Activated CD4-positive, alpha-beta T cell treated with anti-CD3 and anti-CD28 coated beads, Interleukin-2, amount 50 U/mL, for 1 hour (primary cell): ENCODE results near the gene SFMBT2.
"Not testable (repeated sequence)": the region's sequence is repeated elsewhere in the genome, so short reads cannot be mapped to it uniquely, and the experiment has no call there.

ENCODE experiments used
- DNase-seq: peaks from one replicate; pipeline ENCODE4 v3.0.0-alpha.2; 2020

Gene SFMBT2

DNA sequence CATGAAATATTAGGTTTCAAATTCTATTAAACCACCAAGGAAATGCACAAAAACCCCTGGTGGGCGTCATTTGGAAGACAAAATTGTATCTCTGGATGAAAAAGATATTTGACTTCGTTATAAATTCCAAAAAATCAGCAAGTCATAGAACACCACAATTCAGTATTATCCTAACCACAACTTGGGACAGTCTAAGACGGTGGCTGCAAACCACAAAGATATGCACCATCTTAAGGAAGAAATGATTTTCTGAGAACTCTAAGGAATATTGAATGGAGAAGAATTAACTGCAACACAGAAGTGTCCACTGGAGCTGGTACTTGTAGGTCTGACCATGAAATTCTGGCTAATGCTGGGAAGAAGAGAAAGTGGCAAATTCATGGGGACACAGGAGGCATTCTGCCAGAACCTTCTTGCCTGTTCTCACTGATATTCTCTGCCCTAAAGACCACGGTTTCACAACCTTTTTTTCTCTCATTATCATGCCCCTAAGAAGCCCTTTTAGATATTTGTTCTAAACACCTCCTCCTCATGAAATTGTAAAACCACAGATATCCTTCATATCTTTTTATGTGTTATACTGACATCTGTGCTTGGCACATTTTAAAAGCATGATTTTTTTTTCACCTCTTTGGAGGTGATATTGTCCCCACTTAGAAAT is 92.9 kb downstream of the SFMBT2 start:
- DNase-seq: no peak

DNA sequence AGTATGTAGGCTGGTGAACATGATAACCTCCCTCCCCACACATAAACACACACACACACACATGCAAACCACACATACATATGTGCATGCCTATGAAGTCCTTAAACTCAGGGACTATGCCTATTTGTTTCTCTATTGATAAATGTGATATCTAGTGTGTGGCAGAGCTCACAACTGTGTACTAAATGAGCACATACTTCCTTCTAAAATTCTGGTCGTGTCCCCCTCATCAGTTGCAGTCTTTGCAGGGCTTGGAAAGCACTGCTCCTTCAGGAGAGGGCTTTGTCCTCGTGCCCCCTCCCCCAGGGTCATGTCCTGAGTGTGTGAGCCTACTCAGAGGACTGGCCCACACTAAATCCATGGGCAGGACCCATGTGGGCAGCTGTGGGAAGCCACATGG is 94.0 kb downstream of the SFMBT2 start:
- DNase-seq: no peak

DNA sequence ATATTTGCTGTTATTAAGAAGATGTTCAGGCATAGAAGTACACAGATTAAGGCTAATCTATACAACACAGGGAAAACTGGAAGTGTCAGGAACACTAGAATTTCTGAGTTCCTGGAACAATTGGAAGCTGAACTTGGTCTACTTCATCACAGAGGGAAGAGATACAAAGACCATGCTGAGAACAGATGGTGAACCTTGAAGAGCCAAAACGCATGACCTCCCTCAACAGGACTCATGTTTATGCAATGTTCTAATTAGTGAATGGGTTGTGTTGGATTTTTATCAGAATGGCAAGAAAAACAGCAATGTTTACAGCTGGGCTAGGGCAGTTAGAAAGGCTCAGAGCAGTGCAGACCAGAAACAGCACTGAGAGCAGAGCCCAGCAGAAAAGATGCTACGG is 94.9 kb downstream of the SFMBT2 start:
- DNase-seq: no peak

DNA sequence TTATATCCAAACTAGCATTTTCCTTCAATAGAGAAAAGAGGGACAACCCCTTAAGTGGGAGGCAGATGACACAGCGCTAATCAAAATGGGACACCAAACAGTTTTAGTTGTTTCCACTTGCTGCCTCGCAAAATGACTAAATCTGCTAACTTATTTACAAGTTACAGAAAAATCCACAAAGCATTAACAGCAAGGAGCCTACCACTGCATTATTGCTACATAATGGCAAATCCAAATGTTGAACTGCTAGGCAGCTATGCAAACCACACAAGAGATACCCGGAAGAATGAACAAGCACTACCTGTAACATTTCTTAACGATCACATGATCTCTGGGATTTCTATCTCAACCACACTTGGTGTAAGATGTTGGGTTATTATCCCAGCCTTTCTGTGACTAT is 96.7 kb downstream of the SFMBT2 start:
- no peak for DNase-seq

DNA sequence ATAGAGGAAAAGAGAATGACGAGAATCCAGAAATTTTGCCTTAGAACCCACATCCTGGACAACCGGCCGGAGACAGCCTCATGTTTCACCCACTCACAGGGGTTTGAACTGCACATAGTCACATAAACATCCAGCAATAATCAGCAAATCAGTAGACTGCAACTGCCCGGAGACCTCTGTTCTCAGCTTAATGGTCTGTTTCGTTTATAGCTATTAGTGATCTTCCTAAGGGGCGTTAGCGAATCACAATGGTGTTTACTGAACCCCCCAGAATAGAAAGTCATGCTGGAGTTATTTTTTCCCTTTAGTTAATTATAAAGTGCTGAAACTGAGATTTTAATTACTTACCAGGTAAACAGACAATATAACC is 98.4 kb downstream of the SFMBT2 start:
- DNase-seq: no peak

DNA sequence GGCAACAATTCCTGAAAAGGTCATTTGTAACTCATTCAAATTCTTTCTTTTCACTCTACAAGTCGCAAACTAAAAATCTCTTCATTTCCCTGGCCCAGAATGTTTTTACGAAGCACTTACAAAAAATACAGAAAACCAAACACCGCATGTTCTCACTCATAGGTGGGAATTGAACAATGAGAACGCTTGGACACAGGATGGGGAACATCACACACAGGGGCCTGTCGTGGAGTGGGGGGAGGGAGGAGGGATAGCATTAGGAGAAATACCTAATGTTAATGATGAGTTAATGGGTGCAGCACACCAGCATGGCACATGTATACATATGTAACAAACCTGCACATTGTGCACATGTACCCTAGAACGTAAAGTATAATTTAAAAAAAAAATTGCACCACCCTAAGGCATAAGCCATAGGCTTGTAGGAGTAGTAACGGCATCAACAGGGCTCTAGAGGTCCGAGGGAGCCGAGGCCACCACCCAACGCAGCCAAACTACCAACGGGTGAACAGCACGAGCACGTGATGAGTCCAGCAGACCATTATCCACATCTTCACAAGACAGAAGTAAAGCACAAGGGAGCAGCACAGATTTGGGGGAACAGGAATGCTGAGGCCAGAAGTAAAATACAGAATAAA is 98.9 kb downstream of the SFMBT2 start:
- not testable (repeated sequence) for DNase-seq

DNA sequence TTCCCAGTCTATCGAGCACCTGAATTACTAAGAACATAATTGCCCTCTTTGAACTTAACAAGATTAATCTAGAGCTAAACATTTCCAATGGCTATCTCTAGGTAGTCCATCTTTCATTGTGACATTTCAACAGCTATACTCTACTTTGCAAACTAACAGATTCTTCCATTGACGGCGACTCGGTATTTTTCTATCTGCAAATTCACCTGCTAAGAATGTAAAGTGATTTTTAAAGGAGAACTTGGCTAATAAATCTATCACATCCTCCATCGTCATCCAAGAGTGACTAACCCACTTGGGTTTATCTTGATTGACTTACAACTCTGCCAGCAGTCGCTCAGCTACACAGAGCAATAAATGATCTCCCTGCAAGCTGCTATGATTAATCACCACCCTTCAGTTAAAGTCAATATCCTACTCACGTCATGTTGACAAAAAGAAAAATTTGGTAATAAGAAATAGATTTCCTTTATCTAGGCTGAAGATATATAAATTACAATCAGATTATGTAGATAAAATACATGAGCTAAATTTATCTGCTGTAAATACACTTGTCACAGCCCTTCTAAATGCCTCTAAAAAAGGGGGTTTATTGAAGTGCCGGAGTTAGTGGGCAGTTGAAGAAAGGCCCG is 99.5 kb downstream of the SFMBT2 start:
- DNase-seq: no peak

DNA sequence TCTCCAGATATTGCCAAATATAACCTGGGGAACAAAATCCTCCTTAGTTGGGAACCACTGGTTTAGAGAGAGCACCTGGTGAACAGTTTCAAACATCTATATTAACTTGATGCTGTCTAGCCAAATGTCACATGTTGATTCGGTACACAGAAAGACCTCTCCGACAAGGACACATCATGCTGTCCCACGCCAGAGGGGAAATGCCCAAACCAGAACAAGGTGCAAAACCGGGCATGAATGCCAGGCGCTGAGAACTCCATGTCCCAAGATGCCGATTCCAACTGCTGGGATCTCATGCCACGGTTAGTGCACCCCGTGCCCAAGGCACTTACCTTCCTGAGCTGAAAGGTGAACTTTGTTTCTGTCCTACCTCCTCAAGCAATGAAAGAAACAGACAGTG is 100.8 kb downstream of the SFMBT2 start:
- DNase-seq: no peak

DNA sequence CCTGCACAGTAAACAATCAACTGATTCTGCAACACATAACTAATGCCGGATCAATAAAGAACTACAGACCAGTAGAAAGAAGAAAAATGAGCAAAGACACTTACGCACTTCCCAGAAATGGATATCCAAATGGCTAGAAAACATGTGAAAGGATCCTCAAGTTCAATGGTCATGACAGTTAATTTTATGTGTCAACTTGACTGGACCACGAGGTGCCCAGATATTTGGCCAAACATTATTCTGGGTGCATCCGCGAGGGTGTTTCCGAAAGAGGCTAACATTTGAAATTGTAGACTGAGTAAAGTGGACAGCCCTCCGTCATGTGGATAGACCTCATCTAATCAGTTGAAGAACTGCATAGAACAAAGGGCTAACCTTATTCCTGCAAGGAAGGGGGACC is 102.0 kb downstream of the SFMBT2 start:
- DNase-seq: no peak

DNA sequence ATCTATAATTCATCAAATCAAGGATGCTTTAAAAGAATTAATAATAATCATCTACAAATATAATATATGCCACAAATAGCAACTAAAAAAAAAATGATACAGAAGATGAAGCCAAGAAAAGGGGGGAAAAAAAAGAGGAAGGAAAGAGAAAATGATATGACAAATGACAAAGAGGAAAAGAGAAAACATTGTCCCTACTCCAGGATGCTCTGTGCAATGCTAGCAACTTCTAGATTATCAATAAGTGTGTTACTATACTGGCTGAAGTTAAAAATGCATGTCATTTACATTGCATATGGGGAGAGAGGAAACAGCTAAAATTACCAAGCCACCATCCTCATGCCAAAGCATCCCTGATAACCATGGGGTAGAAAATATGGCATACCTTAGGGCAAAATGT is 104.2 kb downstream of the SFMBT2 start:
- DNase-seq: no peak

DNA sequence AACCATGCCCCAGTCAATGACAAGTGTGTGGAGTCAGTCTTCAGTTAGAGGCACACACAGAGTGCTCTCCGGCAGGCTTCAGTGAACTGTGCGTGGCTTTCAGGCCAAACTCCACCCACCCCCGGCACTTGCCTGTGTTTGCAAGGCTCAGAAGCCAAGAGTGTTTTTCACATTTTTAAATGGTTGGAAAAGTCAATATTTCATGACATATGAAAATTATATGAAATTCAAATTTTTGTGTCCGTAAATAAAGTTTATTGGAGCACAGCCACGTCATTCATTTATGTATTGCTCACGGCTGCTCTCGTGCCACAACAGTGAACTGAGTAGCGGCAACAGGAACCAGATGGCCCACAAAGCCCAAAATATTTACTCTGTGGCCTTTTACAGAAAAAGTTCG is 104.7 kb downstream of the SFMBT2 start:
- no peak for DNase-seq

DNA sequence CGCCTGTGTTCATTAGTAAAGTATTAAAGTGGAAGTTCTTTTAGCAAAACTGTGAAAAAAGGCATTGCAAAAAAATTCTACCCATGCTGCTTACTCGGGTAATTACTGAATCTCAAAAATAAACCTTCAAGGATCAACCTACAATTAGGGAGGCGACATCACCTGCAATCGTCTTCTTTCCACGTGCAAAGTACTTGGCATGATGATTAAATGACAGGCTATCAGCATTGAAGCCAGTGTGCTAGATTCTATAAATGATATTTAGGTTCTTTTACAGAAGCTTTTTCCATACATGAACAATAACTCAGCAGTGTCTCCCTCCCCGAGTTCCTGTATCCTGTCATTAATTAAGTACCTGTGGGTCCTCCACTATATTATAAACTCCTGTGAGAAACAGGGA is 105.8 kb downstream of the SFMBT2 start:
- no peak for DNase-seq

DNA sequence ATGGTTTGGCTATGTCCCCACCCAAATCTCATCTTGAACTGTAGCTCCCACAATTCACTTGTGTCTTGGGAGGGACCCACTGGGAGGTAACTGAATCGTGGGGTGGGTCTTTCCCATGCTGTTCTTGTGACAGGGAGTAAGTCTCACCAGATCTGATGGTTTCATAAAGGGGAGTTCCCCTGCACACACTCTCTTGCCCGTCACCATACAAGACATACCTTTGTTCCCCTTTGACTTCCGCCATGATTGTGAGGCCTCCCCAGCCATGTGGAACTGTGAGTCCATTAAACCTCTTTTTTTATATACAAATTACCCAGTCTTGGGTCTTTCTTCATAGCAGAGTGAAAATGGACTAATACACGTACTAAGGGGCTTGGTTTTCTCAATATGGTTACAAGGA is 106.7 kb downstream of the SFMBT2 start:
- DNase-seq: no peak

DNA sequence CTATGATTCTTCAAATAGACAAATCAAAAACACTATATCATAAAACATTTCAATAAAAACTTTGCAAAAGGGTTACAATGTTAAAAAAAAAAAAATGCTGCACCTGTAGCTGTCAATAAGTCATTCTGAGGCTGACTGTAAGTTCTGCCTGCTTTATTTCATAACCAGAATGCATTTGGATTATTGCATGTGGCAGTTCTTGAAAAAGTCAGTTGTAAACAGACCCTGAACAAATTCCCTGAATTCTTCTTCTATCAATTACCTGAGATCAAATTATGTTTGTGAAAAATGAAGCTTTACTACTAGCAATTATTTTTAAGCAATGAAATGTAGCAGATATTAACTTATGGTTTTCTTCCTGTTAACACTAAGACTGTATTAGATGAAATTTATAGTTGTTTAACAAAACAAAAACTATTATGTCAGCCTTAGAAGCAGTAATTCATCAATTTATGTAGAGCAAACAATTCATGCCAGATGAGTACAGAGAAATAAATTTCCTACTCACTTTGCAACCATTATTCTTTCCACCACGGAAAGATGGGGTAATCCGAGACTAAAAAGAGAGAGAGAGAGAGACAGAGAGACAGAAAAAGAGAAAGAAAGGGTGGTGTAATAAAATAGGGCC is 107.8 kb downstream of the SFMBT2 start:
- no peak for DNase-seq

DNA sequence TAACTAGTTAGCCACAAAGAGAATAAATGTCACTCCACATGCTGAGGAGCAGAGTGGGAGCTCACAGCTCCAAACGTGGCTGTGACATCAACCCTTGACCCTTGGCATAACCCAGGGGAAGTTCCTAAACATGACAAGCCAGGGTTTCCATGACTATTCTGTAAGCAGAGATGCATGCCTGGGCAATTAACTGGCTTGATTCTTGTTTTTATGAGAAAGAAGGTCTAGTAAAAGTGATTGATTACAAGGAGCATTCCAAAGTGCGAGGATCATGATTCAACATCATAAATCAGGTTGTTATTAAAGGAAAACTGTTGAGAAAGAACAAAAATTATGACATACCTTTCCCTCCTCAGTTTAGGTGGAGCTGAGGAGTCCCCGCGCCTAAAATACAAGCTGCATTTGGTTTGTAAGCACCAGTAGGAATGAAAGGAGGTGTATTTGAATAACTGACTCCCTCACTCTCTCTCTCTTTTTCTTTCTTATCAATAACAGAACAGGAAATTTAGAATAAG is 108.4 kb downstream of the SFMBT2 start:
- no peak for DNase-seq

DNA sequence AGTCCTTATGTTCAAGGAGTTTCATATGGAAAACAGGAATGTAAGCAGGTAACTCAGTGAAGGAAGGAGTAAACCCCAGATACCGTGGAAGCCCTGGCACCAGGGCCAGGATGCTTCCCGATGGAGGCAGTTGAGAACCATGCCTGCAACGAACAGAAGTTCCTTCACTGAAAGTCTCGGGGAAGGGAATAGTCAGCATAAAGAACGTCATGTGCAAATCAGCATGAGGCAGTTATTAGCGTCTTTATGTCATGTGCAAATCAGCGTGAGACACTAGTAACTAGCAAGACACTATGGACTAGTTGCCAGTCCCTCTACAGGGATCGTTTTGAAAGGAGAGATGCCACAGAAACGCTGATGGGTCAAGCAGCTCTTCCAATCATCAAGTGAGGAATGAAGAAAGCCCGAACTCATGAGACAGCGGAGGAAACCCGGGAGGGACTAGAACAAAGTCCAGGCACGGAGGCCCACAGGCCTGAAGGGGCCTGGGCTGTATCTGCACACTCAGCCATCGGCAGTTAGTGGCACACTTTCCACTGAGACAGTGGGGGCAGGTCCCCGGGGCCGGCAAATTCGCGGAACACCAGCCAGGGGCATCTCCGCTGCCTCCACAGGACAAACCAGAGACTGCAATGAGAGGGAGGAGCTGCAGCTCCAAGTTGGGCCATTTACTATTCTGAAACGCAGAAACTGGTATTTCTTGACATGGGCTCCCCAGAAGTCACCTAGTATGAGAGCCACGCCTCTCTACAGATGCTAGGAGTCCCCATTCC is 109.6 kb downstream of the SFMBT2 start:
- DNase-seq: no peak

DNA sequence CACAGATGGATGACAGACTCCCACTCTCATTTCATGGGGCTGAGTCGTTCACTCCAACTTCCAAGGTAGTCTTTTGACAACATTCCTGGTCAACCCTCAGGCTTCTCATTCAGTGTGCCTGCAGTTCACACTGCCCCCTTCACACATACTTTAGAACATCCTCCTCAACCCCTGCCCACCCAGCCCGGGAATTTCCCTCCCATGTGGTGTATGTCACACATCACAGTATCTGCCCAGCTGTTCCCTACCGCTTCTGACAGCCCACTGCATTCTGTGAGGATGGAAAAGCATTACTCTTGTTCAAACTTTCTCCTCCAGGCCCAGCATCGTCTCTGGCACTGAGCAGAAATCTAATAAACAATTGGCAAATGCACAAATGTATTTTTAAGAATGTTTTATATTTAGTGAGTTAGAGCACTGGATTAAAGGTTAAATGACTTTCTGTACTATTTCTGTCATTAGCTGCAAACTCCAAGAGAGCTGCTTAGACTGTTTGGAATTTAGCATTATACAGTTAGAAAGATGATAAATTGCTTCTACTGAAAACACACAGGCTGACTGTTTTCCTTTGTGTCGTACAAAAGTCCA is 110.4 kb downstream of the SFMBT2 start:
- no peak for DNase-seq

DNA sequence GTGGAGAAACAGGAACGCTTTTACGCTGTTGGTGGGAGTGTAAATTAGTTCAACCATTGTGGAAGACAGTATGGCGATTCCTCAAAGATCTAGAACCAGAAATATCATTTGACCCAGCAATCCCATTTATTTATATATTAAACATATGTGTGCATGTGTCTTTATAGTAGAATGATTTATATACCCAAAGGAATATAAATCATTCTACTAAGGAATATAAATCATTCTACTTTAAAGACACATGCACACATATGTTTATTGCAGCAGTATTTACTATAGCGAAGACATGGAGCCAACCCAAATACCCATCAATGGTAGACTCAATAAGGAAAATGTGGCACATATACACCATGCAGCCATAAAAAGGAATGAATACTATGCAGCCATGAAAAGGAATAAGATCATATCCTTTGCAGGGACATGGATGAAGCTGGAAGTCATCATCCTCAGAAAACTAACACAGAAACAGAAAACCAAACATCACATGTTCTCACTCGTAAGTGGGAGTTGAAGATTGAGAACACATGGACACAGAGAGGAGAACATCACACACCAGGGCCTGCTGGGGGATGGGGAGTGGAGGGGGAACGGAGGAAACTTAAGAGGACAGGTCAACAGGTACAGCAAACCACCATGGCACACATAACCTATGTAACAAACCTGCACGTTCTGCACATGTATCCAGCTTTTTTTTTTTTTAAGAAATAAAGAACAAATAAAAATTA is 111.1 kb downstream of the SFMBT2 start:
- not testable (repeated sequence) for DNase-seq

DNA sequence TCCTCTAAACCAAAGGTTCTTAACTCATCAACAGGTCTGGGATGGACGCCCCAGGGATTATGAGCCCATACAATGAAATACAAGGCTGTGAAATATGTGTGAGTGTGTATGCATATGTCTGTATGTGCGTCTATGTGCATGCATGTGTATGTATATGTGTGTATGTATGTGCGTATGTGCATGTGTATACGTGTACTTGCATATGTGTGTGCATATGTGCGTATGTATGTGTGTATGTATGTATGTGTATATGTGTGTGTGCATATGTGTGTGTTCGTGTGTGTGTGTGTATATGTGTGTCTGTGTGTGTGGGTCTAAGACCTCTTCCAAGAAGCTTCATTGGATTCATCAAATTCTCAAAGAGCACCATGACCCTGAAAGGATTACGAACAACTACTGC is 112.3 kb downstream of the SFMBT2 start:
- DNase-seq: no peak

DNA sequence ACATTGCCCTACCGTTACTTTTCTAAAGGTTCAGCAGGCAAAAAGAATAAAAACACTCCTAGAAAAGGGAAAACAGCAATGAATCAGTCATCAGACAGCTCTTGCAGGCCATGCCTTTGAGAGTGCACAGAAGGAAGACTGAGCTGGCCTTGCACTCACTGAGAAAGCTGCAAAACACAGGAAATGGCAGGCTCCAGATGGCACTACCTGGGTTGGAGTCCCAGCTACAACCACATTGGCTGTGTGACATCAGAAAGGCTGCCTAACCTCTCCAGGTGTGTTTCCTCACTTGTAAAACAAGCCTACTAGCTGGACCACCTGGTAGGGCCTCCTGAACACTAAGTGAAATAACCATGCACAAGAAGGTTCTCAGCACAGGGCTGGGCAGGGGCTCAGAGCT is 113.7 kb downstream of the SFMBT2 start:
- DNase-seq: no peak

DNA sequence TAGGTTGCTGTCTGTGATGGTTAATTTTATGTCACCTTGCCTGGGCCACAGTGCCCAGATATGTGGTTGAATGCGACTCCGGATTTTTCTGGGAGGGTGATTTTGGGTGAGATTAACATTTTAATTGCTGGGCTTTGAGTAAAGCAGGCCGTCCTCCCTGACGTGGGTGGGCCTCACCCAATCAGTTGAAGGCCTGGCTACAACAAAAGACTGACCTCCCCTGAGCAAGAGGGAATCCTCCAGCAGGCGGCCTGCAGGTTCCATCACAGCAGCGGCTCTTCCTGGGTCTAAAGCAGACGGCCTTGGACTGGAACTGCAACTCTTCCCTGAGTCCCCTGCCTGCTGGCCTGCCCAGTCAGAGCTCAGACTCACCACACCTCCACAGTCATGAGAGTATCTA is 114.2 kb downstream of the SFMBT2 start:
- DNase-seq: no peak

DNA sequence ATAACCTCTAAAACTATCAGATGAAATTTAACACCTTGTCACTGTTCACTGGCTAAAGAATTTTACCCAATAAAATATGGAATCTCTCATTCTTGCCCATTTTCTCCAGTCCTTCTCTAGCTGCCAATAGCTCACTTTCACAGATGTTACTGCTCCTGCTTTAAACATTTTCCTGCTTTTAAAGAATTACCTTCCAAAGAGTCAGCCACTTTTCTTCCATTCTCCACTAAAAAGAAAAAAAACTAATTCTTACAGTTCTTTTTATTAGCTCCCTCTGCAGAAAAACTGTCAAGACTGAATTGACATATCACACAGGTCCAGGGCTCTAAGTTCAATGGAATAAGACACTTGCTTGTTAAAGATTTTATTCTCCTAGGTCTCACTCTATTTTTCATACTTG is 114.8 kb downstream of the SFMBT2 start:
- DNase-seq: no peak
